Neural cell (in vitro differentiated cells): ENCODE results near the gene OR14J1. TPM values are rescaled to one million over a fixed set of nuclear protein-coding genes. Genes with fewer than 3 reads are reported as not detected.
"Not testable (repeated sequence)": the region's sequence is repeated elsewhere in the genome, so short reads cannot be mapped to it uniquely, and the experiment has no call there.

ENCODE experiments used
- H2AFZ ChIP-seq: fragments of 200-600, 300-800 bp; sonication (generic), shearing (Covaris generic); 2 replicates; pipeline ENCODE4 v1.6.0; 2014; ENCODE audit warnings: low read depth, mild to moderate bottlenecking, antibody characterized with exemption, low read length, moderate library complexity
- H3F3A ChIP-seq: fragments of 200-600 bp; shearing (Covaris generic); 2 replicates; pipeline ENCODE4 v1.6.1; 2016; ENCODE audit warnings: mild to moderate bottlenecking, moderate library complexity, mixed read lengths, antibody characterized with exemption, low read length; ENCODE audit not compliant: insufficient read depth, poor library complexity, severe bottlenecking
- H3K27ac ChIP-seq: fragments of 200-600, 300-800 bp; sonication (generic), shearing (Covaris generic); 2 replicates; pipeline ENCODE4 v1.5.1; 2014; ENCODE audit warnings: mild to moderate bottlenecking, low read length, moderate library complexity
- H3K27me3 ChIP-seq: fragments of 300-800, 200-600 bp; sonication (generic), shearing (Covaris generic); 2 replicates; pipeline ENCODE4 v1.6.0; 2014; ENCODE audit warnings: mild to moderate bottlenecking, low read depth, low read length, moderate library complexity; ENCODE audit not compliant: insufficient read depth
- H3K36me3 ChIP-seq: fragments of 300-800, 200-600 bp; sonication (generic), shearing (Covaris generic); 2 replicates; pipeline ENCODE4 v1.5.1; 2014; ENCODE audit warnings: mild to moderate bottlenecking, antibody characterized with exemption, low read length, moderate library complexity; ENCODE audit not compliant: insufficient read depth
- H3K4me2 ChIP-seq: fragments of 300-800, 200-600 bp; sonication (generic), shearing (Covaris generic); 2 replicates; pipeline ENCODE4 v1.6.0; 2014; ENCODE audit warnings: mild to moderate bottlenecking, low read length
- H3K4me3 ChIP-seq: fragments of 300-800, 200-600 bp; sonication (generic), shearing (Covaris generic); 2 replicates; pipeline ENCODE4 v1.5.1; 2014; ENCODE audit warnings: mild to moderate bottlenecking, low read length, moderate library complexity
- H3K79me2 ChIP-seq: fragments of 200-600 bp; shearing (Covaris generic); replicated peaks from 2 replicates; pipeline ENCODE4 v1.6.0; 2014; ENCODE audit warnings: mild to moderate bottlenecking, low read length, moderate library complexity; ENCODE audit not compliant: insufficient read depth
- H3K9ac ChIP-seq: fragments of 300-800, 200-600 bp; sonication (generic), shearing (Covaris generic); 2 replicates; pipeline ENCODE4 v1.6.1; 2016; ENCODE audit warnings: mild to moderate bottlenecking, low read length, mixed read lengths
- H3K9me2 ChIP-seq: fragments of 200-600 bp; shearing (Covaris generic); 2 replicates; pipeline ENCODE4 v1.6.1; 2016; ENCODE audit warnings: mild to moderate bottlenecking, low read length, mixed read lengths; ENCODE audit not compliant: insufficient read depth
- H3K9me3 ChIP-seq: fragments of 200-600, 300-800 bp; sonication (generic), shearing (Covaris generic); 2 replicates; pipeline ENCODE4 v1.6.1; 2016; ENCODE audit warnings: mild to moderate bottlenecking, mixed run types, low read length, moderate library complexity, mixed read lengths
- H4K20me1 ChIP-seq: fragments of 200-600 bp; shearing (Covaris generic); 2 replicates; pipeline ENCODE4 v1.6.1; 2016; ENCODE audit warnings: mild to moderate bottlenecking, mixed run types; ENCODE audit not compliant: insufficient read depth
- CTCF ChIP-seq: fragments of 450-650 bp; IDR thresholded peaks from 2 replicates; pipeline ENCODE4 v1.5.1; 2014; ENCODE audit warnings: antibody characterized with exemption, mild to moderate bottlenecking, moderate library complexity; ENCODE audit not compliant: poor library complexity, severe bottlenecking
- EP300 ChIP-seq: fragments of 450-650 bp; conservative IDR thresholded peaks from 2 replicates; pipeline ENCODE4 v1.6.1; 2014; ENCODE audit warnings: antibody characterized with exemption, mild to moderate bottlenecking, moderate library complexity; ENCODE audit not compliant: poor library complexity, severe bottlenecking
- EZH2 ChIP-seq: fragments of 200-600, 300-800 bp; shearing (Covaris generic), sonication (generic); IDR thresholded peaks from 2 replicates; pipeline ENCODE4 v1.6.1; 2014; ENCODE audit warnings: antibody characterized with exemption, low read length, borderline replicate concordance, mild to moderate bottlenecking; ENCODE audit not compliant: insufficient read depth, poor library complexity, severe bottlenecking
- MXI1 ChIP-seq: fragments of 450-650 bp; conservative IDR thresholded peaks from 2 replicates; pipeline ENCODE4 v1.6.1; 2014; ENCODE audit warnings: antibody characterized with exemption, mild to moderate bottlenecking; ENCODE audit not compliant: poor library complexity, severe bottlenecking
- POLR2AphosphoS5 ChIP-seq: IDR thresholded peaks from 2 replicates; pipeline ENCODE4 v1.6.1; 2012
- RAD21 ChIP-seq: fragments of 450-650 bp; conservative IDR thresholded peaks from 2 replicates; pipeline ENCODE4 v1.6.1; 2014; ENCODE audit warnings: antibody characterized with exemption, mild to moderate bottlenecking, moderate library complexity
- REST ChIP-seq: IDR thresholded peaks from 2 replicates; pipeline ENCODE4 v1.6.1; 2012; ENCODE audit warnings: borderline replicate concordance
- SMC3 ChIP-seq: fragments of 450-650 bp; conservative IDR thresholded peaks from 2 replicates; pipeline ENCODE4 v1.6.1; 2014; ENCODE audit warnings: antibody characterized with exemption, mild to moderate bottlenecking, moderate library complexity; ENCODE audit not compliant: poor library complexity
- TAF1 ChIP-seq: IDR thresholded peaks from 2 replicates; pipeline ENCODE4 v1.6.1; 2012; ENCODE audit warnings: low read depth
- polyA plus RNA-seq: library from polyadenylated mRNA; depleted of rRNA; stranded (reverse); fragments of >200 nt; gene quantifications from 2 replicates; pipeline ENCODE4 v1.2.3, GENCODE V29; 2014

OR14J1 gene
- polyA plus RNA-seq, 1 donor from 2014 or later = not detected

- no peaks in the 10 kb centered on the region for H3F3A ChIP-seq
- H3K27ac ChIP-seq = no peak overlapping the region
- H4K20me1 ChIP-seq = no peaks in the 10 kb centered on the region
- H3K9me2 ChIP-seq = no peaks in the 10 kb centered on the region
- H3K27me3 ChIP-seq = no peaks in the 10 kb centered on the region
- H3K4me3 ChIP-seq = no peak overlapping the region
- no peaks in the 10 kb centered on the region for H3K79me2 ChIP-seq
- no peak overlapping the region for H2AFZ ChIP-seq
- no peak overlapping the region for H3K9ac ChIP-seq
- no peak overlapping the region for H3K4me2 ChIP-seq
- no peak for TF ChIP-seq EZH2
- TF ChIP-seq REST = no peak
- TF ChIP-seq TAF1 = no peak
- TF ChIP-seq EP300 = no peak
- no peak for TF ChIP-seq MXI1
- no peak for TF ChIP-seq POLR2AphosphoS5
- no peak for TF ChIP-seq SMC3
- TF ChIP-seq CTCF = no peak
- no peak for TF ChIP-seq RAD21
- no peaks in the 10 kb centered on the region for H3K36me3 ChIP-seq
- H3K9me3 ChIP-seq = no peaks in the 10 kb centered on the region
Measured at GRCh38 chr6:29336269-29336668, 34.8 kb downstream of the OR14J1 start.

GRCh38 chr6:29345380-29345779, 43.9 kb downstream of the OR14J1 start:
- Histone ChIP-seq H3K27ac (no peak overlapping the region), H3F3A (no peaks in the 10 kb centered on the region), H3K4me3 (no peak overlapping the region), H3K9me3 (no peaks in the 10 kb centered on the region), H3K9me2 (no peaks in the 10 kb centered on the region), H3K9ac (no peak overlapping the region), H3K27me3 (no peaks in the 10 kb centered on the region), H3K36me3 (no peaks in the 10 kb centered on the region), H3K79me2 (no peaks in the 10 kb centered on the region), H2AFZ (no peak overlapping the region), H4K20me1 (no peaks in the 10 kb centered on the region), H3K4me2 (no peak overlapping the region)
- no peak for TF ChIP-seq REST
- TF ChIP-seq MXI1 = no peak
- no peak for TF ChIP-seq RAD21
- no peak for TF ChIP-seq EZH2

GRCh38 chr6:29349348-29349747, 47.8 kb downstream of the OR14J1 start:
- not testable (repeated sequence) for H3K9me3 ChIP-seq, H3K27me3 ChIP-seq

More at GRCh38 chr6:29349348-29349747, 47.8 kb downstream of the OR14J1 start:
- not testable (repeated sequence) for H2AFZ ChIP-seq, H3K9me2 ChIP-seq, H3K9ac ChIP-seq, H3K79me2 ChIP-seq, H3K4me2 ChIP-seq, H3K4me3 ChIP-seq, H4K20me1 ChIP-seq, H3K36me3 ChIP-seq, H3F3A ChIP-seq, H3K27ac ChIP-seq
